Activated CD8-positive, alpha-beta memory T cell treated with anti-CD3 and anti-CD28 coated beads, Interleukin-2, amount 10 ng/mL, durations not matched to agents 7 days and 5 days (primary cell): ENCODE measurements around the gene TBCD. TPM values are rescaled to one million over a fixed set of nuclear protein-coding genes. Genes with fewer than 3 reads are reported as not detected.

Experiments
- ATAC-seq: fragments of 150-1000 bp; cut with Tn5 transposase; one replicate; pipeline ENCODE4 v1.10.0; 2021; ENCODE audit warnings: moderate library complexity
- CTCF ChIA-PET: fragments of 350-600 bp; sonication (Branson Sonifier 250); formaldehyde crosslinking; loops from one replicate; lab custom pipeline; 2021; ENCODE audit warnings: antibody characterized with exemption; lab: Charles Lee
- DNase-seq: peaks from one replicate; pipeline ENCODE4 v3.0.0-alpha.2; 2020
- H3K27ac Mint-ChIP-seq: one replicate; pipeline ENCODE4 v1.8.0; 2021; ENCODE audit warnings: mild to moderate bottlenecking, mixed read lengths
- H3K27me3 Mint-ChIP-seq: one replicate; pipeline ENCODE4 v1.8.0; 2021; ENCODE audit warnings: mixed read lengths
- H3K36me3 Mint-ChIP-seq: one replicate; pipeline ENCODE4 v1.8.0; 2021; ENCODE audit warnings: mild to moderate bottlenecking, mixed read lengths
- H3K4me1 Mint-ChIP-seq: one replicate; pipeline ENCODE4 v1.8.0; 2021; ENCODE audit warnings: mixed read lengths
- H3K4me3 Mint-ChIP-seq: one replicate; pipeline ENCODE4 v1.8.0; 2021; ENCODE audit warnings: mild to moderate bottlenecking, moderate library complexity, mixed read lengths
- H3K9me3 Mint-ChIP-seq: one replicate; pipeline ENCODE4 v1.8.0; 2022; ENCODE audit warnings: low read depth, mixed read lengths
- total RNA-seq, 2 experiments: library from RNA; stranded (reverse); gene quantifications; one replicate each; pipeline ENCODE4 v1.2.3, GENCODE V29; 2021

The TBCD gene
- total RNA-seq, 2 experiments from 2014 or later, result 105 to 157 TPM

DNA sequence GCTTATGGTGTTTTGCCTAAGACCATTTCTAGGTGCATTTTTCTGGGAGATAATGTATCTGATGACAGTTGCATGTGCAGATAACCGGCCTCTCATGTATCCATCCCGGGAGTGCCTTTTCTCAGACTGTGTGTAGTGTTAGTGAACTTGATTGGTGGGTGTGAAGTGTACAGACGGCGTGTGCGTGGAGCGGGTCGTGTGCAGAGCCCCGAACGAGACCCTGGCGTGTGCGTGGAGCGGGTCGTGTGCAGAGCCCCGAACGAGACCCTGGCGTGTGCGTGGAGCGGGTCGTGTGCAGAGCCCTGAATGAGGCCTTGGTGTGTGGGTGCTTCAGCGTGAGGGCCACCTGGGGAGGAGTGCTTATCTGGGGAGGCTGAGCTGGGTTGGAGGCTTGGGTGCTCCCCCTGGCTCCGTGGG lies 116.9 kb downstream of the TBCD start:
- no peak overlapping the region for H3K4me3 Mint-ChIP-seq
- peaks cover 11% of the 10 kb centered on the region for H3K36me3 Mint-ChIP-seq
- no peaks in the 10 kb centered on the region for H3K27me3 Mint-ChIP-seq
- CTCF ChIA-PET, result interaction anchor here (1.1 kb wide), 1 partner anchor 87 kb away, joined by 4 read pairs; no protein-coding TSS in a partner anchor
- no peak overlapping the region for H3K27ac Mint-ChIP-seq
- H3K9me3 Mint-ChIP-seq, result no peaks in the 10 kb centered on the region
- peaks cover 42% of the 10 kb centered on the region for H3K4me1 Mint-ChIP-seq
- no peak for DNase-seq
- no peak for ATAC-seq

DNA sequence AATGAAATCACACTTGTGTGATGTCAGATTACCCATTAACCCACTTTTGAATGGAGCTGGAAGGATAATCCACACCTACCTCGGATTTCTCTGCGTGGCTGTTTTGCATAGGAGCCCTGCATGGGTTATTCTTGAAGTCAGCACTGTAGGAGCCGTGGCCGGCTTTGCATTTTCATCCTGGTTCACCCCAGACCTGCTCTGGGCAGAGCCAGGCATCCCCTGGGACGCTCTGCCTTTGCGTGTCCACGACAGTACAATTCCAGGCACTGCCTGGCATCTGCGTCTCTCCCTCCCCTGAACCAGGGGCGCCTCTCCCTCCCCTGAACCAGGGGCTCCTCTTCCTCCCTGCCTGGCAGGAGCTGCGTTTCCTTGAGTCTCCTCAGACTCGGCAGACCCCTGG lies 117.7 kb downstream of the TBCD start:
- no peak overlapping the region for H3K27ac Mint-ChIP-seq
- H3K36me3 Mint-ChIP-seq, result peaks cover 11% of the 10 kb centered on the region
- no peak for DNase-seq
- H3K27me3 Mint-ChIP-seq, result no peaks in the 10 kb centered on the region
- no peaks in the 10 kb centered on the region for H3K9me3 Mint-ChIP-seq
- H3K4me3 Mint-ChIP-seq, result no peak overlapping the region
- CTCF ChIA-PET, result interaction anchor here (1.1 kb wide), 1 partner anchor 88 kb away, joined by 4 read pairs; no protein-coding TSS in a partner anchor
- ATAC-seq, result no peak
- H3K4me1 Mint-ChIP-seq, result peaks cover 34% of the 10 kb centered on the region

DNA sequence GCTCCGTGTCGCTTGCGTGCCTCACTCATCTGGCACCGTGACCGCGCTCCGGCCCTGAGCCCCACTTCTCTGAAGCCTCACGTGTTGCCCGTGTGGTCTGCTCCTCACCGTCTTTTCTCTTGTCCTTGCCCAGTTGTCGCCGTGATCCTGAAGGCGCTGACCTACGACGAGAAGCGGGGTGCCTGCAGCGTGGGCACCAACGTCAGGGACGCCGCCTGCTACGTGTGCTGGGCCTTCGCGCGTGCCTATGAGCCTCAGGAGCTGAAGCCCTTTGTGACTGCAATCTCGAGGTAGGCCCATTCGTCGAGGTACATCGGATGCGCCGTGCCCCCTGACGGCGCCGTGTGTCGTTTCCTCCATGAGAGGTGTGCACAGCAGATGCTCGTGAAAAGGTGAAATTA lies 118.2 kb downstream of the TBCD start:
- CTCF ChIA-PET, result no interaction called here
- Mint-ChIP-seq H3K36me3 (peaks cover 11% of the 10 kb centered on the region), H3K4me1 (peaks cover 30% of the 10 kb centered on the region)

DNA sequence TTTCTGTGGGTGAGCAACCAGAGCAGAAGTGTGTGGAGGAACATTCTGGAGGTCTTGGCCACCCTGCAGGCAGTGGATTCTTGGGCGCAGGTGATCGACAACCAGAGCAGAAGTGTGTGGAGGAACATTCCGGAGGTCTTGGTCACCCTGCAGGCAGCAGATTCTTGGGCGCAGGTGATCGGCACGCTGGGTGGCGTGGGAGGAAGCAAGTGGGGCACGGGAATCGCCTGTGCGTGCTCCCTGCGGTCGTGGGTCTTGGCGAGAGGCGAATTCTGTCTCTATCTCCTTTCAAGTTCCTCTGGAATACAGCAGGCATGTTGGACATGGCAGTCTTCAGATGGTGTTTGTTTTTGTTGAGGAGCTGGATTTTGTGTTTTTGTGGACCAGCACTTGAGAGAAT lies 118.7 kb downstream of the TBCD start:
- Mint-ChIP-seq H3K9me3 (no peaks in the 10 kb centered on the region), H3K27ac (no peak overlapping the region), H3K4me1 (peaks cover 25% of the 10 kb centered on the region), H3K27me3 (no peaks in the 10 kb centered on the region), H3K4me3 (no peak overlapping the region), H3K36me3 (peaks cover 12% of the 10 kb centered on the region)
- ATAC-seq, result no peak
- DNase-seq, result no peak
- CTCF ChIA-PET, result interaction anchor here (1.0 to 1.5 kb wide), 2 partner anchors 15 to 89 kb away, joined by 3 to 5 read pairs; no protein-coding TSS in a partner anchor

More for the DNA sequence above, 118.2 kb downstream of the TBCD start:
- no peaks in the 10 kb centered on the region for H3K9me3 Mint-ChIP-seq
- no peak for ATAC-seq
- DNase-seq, result no peak
- no peak overlapping the region for H3K27ac Mint-ChIP-seq
- no peaks in the 10 kb centered on the region for H3K27me3 Mint-ChIP-seq
- no peak overlapping the region for H3K4me3 Mint-ChIP-seq

DNA sequence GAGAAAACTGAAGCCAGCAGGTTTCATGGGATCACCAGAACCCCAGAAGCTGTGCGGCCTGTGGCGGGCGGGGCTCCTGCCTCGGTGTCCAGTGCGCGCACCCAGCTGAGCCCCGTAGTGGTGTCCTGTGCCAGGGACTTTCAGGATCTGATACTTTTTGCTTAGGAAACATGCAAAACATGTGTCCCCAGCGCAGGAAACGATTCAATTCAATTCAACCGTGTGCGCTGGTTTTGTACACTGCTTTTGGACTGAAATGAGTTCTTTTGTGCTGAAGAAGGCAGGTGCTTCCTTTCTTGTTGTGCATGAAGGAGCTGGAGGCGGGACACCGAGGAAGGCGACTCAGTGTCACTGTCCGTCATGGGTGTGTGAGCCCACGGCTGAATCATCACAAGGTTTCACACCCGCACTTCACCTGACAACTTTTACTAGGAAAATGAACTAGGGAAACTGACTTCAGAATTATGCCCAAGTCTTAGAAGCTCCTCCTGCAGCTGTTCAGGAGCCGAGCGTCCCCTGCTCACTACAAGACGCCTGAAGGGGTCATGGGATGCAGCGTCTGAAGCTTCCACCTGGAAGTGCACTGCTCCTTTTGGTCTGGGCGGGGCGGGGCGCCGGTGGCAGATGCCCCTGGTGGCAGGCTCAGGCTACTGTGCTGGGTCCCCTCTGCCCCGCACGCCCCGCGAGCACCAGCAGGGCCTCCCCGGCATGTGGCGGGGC lies 119.4 kb downstream of the TBCD start:
- Mint-ChIP-seq H3K27ac (no peak overlapping the region), H3K4me1 (peaks cover 21% of the 10 kb centered on the region), H3K36me3 (peaks cover 14% of the 10 kb centered on the region), H3K9me3 (no peaks in the 10 kb centered on the region), H3K4me3 (no peak overlapping the region), H3K27me3 (no peaks in the 10 kb centered on the region)
- CTCF ChIA-PET, result interaction anchor here (0.9 to 1.5 kb wide), 4 partner anchors 14 to 89 kb away, joined by 3 to 5 read pairs (median 3); no protein-coding TSS in a partner anchor
- ATAC-seq (no peak), DNase-seq (no peak)

DNA sequence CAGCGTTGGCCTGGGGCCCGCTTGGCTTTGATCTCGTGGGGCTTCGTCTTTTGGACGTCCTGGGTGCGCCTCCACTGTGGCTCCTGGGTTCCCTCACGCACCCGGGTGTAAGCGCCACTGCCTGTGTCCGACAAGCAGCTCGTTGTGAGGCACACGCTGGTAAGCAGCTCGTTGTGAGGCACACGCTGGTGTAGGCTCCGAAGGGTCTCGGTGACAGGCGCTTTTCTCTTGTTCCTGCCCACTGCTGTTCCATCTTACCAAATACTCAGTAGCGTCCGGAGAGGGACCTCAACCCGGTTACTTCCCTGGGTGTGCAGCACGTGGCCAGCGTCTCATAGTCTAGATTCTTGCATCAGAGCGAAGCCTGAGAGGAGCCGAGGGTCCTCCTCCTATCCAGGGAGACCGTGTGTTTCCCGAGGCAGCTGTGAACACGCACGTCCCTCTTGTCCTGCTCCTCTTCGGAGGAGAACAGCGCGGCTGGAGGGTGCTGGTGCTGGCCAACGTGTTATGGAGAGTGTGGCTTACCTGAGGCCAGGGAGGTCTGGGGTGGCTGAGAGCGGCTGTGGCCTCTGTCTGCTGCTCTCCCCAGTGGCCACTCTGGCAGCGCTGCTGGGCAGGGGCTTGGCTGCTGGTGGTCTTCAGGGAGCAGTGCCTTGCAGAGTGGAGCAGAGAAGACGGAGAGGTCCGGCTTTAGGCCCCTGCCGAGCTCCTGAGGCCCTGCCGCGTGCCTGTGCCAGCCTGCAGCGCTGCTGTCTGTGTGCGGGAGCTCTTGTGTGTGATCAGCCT lies 120.1 kb downstream of the TBCD start:
- H3K9me3 Mint-ChIP-seq, result no peaks in the 10 kb centered on the region
- DNase-seq (no peak), ATAC-seq (no peak)
- H3K27ac Mint-ChIP-seq, result no peak overlapping the region
- CTCF ChIA-PET, result interaction anchor here (0.9 to 1.5 kb wide), 4 partner anchors 14 to 90 kb away, joined by 3 to 5 read pairs (median 3); no protein-coding TSS in a partner anchor
- H3K4me1 Mint-ChIP-seq, result peaks cover 26% of the 10 kb centered on the region
- H3K27me3 Mint-ChIP-seq, result no peaks in the 10 kb centered on the region
- H3K4me3 Mint-ChIP-seq, result no peak overlapping the region
- peaks cover 14% of the 10 kb centered on the region for H3K36me3 Mint-ChIP-seq

DNA sequence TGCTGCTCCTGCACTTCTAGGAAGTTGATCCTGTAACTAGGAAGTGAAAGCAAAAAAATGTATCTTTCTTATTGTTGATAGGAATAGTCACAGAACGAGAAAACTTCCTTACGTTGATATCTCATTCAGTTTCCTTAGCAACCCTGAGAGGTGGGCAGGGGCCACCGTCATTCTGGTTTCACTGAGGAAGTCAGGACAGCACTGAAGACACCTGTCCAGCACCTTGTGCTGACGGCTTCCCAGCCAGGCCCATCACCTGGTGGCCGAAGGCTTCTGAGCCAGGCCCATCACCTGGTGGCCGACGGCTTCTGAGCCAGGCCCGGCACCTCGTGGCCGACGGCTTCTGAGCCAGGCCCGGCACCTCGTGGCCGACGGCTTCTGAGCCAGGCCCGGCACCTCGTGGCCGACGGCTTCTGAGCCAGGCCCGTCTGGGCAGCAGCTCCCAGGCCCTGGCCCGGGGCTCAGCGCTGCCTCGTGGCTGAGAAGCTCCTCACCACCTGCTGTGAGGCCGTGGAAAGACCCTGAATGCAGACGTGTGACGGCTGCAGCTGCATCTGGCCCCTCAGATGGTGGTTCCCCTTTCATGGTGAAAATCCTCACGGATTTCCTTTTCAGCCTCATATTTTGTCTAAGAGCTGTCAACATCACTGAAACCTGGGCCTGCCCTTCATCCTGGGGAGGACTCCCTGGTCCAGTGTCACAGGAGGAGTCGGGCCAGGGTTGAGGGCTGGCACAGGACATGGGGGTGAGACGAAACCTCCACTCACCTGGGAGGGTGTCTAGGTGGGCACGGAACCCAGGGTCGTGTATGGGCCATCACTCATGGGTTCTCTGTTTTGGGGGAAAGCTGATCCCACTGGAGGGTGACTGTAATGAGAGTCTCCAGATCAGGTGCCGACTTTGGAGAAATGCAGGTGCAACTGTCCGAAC lies 121.0 kb downstream of the TBCD start:
- DNase-seq (no peak), ATAC-seq (no peak)
- Mint-ChIP-seq H3K36me3 (peaks cover 14% of the 10 kb centered on the region), H3K27me3 (no peaks in the 10 kb centered on the region), H3K9me3 (no peaks in the 10 kb centered on the region), H3K27ac (no peak overlapping the region), H3K4me1 (peaks cover 32% of the 10 kb centered on the region), H3K4me3 (no peak overlapping the region)
- CTCF ChIA-PET, result no interaction called here

DNA sequence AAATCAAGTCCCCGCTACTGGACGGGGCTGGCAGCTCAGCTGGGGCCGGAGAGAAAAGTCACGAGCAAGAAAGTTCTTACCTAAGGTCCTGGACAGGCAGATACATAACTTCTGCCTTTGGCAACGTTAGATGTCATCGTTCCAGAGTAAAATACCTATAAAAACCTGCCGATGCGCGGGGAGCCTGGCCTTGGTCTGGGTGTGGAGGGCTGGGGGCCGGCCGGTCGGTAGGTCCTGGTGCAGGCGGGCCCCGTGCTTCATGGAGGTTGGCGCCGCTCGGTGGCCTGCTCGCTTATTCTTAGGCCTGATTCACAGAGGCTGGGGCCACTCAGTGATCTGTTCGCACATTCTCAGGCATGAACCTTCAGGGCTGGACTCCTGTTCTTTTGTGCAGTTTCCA lies 121.7 kb downstream of the TBCD start:
- peaks cover 37% of the 10 kb centered on the region for H3K4me1 Mint-ChIP-seq
- ATAC-seq, result no peak

DNA sequence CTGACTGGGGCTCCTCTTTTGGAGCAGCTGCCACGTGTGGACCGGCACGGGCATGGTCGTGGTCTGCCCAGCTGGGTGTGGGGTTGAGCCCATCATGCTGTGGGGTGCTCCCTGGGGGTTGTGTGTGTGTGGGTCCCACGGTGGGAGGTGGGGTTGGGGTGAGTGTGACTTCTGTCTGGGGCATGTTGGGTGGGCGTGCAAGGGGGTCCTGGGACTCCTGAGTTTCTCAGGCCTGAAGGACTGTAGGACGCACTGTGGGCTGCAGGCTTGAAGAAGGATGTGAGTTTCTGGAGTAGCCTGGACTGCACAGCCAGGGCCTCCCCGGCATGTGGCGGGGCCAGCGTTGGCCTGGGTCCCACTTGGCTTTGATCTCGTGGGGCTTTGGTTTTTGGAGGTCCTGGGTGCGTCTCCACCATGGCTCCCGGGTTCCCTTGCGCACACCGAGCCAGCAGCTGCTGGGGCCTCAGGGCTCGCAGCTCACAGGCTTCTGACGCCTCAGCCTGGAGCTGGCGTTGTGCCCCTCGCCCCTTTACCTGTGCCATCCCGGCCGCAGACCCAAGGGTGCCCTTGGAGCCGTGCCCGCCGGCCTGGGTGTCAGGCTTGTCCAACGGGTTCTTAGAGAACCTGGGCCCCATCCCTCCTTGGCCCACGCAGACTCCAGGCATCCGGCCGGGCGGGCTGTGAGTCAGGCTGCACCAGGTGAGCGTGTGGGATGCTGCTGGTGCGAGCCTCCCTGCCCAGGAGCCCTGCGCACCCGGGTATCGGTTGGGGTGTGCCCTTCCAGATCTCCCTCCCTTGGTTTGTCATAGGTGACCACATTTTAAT lies 122.4 kb downstream of the TBCD start:
- Mint-ChIP-seq H3K4me1 (peaks cover 42% of the 10 kb centered on the region), H3K27ac (no peak overlapping the region), H3K36me3 (peaks cover 19% of the 10 kb centered on the region), H3K27me3 (no peaks in the 10 kb centered on the region), H3K4me3 (no peak overlapping the region), H3K9me3 (no peaks in the 10 kb centered on the region)
- no peak for ATAC-seq
- CTCF ChIA-PET, result interaction anchor here (3.4 kb wide), 1 partner anchor 11 kb away, joined by 12 read pairs; no protein-coding TSS in a partner anchor
- DNase-seq, result no peak

More for the DNA sequence above, 121.7 kb downstream of the TBCD start:
- Mint-ChIP-seq H3K27ac (no peak overlapping the region), H3K36me3 (peaks cover 16% of the 10 kb centered on the region), H3K27me3 (no peaks in the 10 kb centered on the region), H3K9me3 (no peaks in the 10 kb centered on the region), H3K4me3 (no peak overlapping the region)
- no peak for DNase-seq
- CTCF ChIA-PET, result no interaction called here

DNA sequence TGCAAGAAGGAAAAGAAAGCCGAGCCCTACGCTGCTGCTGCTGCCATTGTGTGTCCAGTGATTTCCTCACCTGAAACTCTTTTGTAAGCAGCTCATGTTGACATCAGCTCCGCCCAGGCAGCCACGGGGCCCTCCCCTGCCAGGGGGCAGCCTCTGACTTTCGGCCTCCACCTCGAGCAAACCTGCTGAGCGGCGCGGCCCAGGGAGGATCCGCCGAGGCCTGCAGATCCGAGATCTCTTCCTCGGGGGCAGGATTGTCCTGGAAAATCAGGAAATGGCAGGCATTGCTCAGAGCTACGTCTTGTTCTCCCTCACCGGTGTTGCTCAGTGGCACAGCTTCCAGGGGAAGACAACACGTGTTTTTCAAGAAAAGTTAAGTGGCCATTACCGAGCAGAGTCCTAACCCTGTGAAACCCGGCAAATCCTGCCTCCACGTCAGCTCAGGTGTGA lies 123.6 kb downstream of the TBCD start:
- Mint-ChIP-seq H3K4me3 (no peak overlapping the region), H3K27ac (no peak overlapping the region), H3K4me1 (peaks cover 43% of the 10 kb centered on the region), H3K9me3 (no peaks in the 10 kb centered on the region), H3K36me3 (peaks cover 17% of the 10 kb centered on the region), H3K27me3 (no peaks in the 10 kb centered on the region)
- DNase-seq (no peak), ATAC-seq (no peak)
- CTCF ChIA-PET, result interaction anchor here (1.1 to 3.4 kb wide), 5 partner anchors 10 to 93 kb away, joined by 3 to 12 read pairs (median 4); no protein-coding TSS in a partner anchor

DNA sequence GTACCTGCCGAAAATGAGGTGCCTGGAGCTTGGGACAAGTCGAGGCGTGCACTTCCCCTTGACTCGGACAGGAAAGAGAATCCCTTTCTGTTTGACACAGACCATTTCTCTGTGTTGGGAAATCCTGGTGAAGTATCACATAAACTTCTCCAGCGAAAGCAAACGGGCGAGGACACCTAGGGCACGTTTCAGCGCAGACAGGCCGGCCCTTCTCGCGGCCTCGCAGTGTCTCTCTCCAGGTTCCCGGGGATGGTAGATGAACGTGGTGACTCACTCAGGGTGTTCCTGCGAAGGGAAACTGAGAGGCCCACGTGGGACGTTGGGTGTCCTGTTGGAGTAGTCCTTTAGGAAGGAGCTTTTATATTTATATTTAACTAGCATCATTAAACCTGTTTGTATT lies 124.3 kb downstream of the TBCD start:
- CTCF ChIA-PET, result interaction anchor here (0.7 to 3.4 kb wide), 7 partner anchors 9 to 94 kb away, joined by 3 to 12 read pairs (median 4); no protein-coding TSS in a partner anchor
- H3K36me3 Mint-ChIP-seq, result peaks cover 12% of the 10 kb centered on the region
- H3K27me3 Mint-ChIP-seq, result no peaks in the 10 kb centered on the region
- DNase-seq (no peak), ATAC-seq (no peak)
- H3K9me3 Mint-ChIP-seq, result no peaks in the 10 kb centered on the region
- H3K4me1 Mint-ChIP-seq, result peaks cover 40% of the 10 kb centered on the region
- no peak overlapping the region for H3K4me3 Mint-ChIP-seq
- H3K27ac Mint-ChIP-seq, result no peak overlapping the region
